HG03469 (cell line): ENCODE results near the gene EIF4G1.
A peak's percentile ranks its signal among the peaks of the same experiment; 100 is the strongest.

ENCODE experiments used
- ATAC-seq: cut with Tn5 transposase; IDR thresholded peaks from one replicate; pipeline ENCODE4 v1.9.1; 2021; ENCODE audit warnings: mild to moderate bottlenecking, moderate library complexity, moderate number of reproducible peaks; ENCODE audit not compliant: unreplicated experiment

The EIF4G1 gene

GRCh38 chr3:184361932-184362667 lies 47.7 kb downstream of the EIF4G1 start:
- no peak for ATAC-seq

GRCh38 chr3:184362668-184363546 lies 48.5 kb downstream of the EIF4G1 start:
- ATAC-seq: peak; percentile 74

- no peak for ATAC-seq
Measured at GRCh38 chr3:184366619-184367289, 52.3 kb downstream of the EIF4G1 start.

GRCh38 chr3:184368116-184368515 lies 53.7 kb downstream of the EIF4G1 start:
- no peak for ATAC-seq

GRCh38 chr3:184368586-184369183 lies 54.3 kb downstream of the EIF4G1 start:
- ATAC-seq: no peak

GRCh38 chr3:184371570-184372018 lies 57.2 kb downstream of the EIF4G1 start:
- ATAC-seq: peak; percentile 56

- ATAC-seq: no peak
Measured at GRCh38 chr3:184372296-184372821, 58.0 kb downstream of the EIF4G1 start.

GRCh38 chr3:184372911-184373310 lies 58.5 kb downstream of the EIF4G1 start:
- no peak for ATAC-seq

GRCh38 chr3:184373422-184373821 lies 59.0 kb downstream of the EIF4G1 start:
- ATAC-seq: no peak

- no peak for ATAC-seq
Measured at GRCh38 chr3:184375747-184376461, 61.5 kb downstream of the EIF4G1 start.

GRCh38 chr3:184377374-184377773 lies 63.0 kb downstream of the EIF4G1 start:
- no peak for ATAC-seq

GRCh38 chr3:184377882-184378445 lies 63.6 kb downstream of the EIF4G1 start, which contains the start of gene THPO:
TSS of gene THPO (minus strand) at chr3:184378207. CDS start at chr3:184376259, 1,948 bp downstream.
- no peak for ATAC-seq

- ATAC-seq: no peak
Measured at GRCh38 chr3:184378651-184379357, 64.4 kb downstream of the EIF4G1 start.

GRCh38 chr3:184379358-184380184 lies 65.2 kb downstream of the EIF4G1 start, which contains the start of gene CHRD:
TSS of gene CHRD (plus strand) at chr3:184380054. CDS start at chr3:184380319, 265 bp downstream.
- ATAC-seq: no peak

- no peak for ATAC-seq
Measured at GRCh38 chr3:184380185-184380626, 65.8 kb downstream of the EIF4G1 start.

- no peak for ATAC-seq
Measured at GRCh38 chr3:184380627-184381260, 66.3 kb downstream of the EIF4G1 start.
